ENCODE data around the gene GPR87.

GPR87 gene

DNA sequence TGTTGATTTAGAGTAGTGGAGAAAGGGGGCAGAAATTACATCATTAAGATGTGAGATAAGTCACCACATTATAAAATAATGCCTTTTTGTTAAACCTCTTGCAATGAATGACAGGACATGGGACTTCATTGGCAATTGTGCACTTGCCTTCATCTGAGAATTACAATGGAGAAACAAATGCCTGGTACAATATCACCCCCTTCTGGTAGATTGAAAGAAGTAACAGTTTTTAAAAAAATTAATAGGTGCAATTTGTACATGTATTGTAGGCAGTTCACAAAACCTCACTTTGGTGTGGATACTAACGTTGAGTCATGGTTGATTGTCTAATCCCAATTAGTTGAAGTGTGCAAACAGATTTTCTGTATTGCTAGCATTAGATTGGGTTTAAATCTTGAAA is 33.7 kb downstream of the GPR87 start:
- Mint-ChIP-seq H3K4me1 (peaks cover 29% of the 10 kb centered on the region), H3K4me3 (no peak overlapping the region), H3K36me3 (ENCODE audit: low read depth) (no peaks in the 10 kb centered on the region), H3K9me3 (no peaks in the 10 kb centered on the region), H3K27me3 (ENCODE audit: low read depth) (peaks cover 3% of the 10 kb centered on the region), H3K27ac (peak overlapping the region in 1 of 3 experiments; percentile 34)
- TF ChIP-seq CTCF (IDR thresholded peaks at IDR 0.05; ENCODE audit: unreplicated experiment in 3 of 3), result peak; percentile 69 to 79 (median 71)

DNA sequence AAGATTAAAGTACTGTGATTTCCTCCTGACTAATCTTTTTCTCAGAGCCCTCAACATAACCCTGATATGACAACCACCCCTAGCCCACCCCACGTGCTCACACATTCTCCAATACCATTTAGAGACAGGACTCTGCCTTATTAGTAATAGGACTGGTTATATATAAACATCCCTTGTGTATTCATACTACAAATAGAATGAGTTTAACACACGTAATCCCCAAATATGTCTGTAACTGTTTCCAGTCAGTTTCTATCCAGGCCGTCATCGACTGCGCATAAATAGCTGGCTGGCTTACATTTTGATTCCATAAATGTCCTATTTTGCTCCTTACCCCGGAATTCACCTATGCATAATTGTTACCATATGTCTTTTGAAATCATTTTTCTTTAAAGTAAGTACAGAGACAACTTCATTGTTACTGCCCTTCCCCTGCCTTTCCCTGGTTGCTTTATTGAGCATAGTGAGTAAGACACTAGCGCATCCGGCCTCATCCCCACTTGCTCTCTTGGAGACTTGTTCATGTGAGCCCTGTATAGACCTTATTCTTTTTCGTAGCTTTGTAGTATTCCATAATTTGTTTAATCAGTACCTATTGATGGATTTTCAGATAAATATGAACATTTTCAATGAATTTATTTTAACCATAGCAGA is 34.8 kb downstream of the GPR87 start:
- Mint-ChIP-seq H3K36me3 (ENCODE audit: low read depth) (no peaks in the 10 kb centered on the region), H3K27me3 (ENCODE audit: low read depth) (peaks cover 3% of the 10 kb centered on the region), H3K4me1 (peaks cover 29% of the 10 kb centered on the region), H3K9me3 (no peaks in the 10 kb centered on the region), H3K27ac (peak overlapping the region in 1 of 3 experiments; percentile 54), H3K4me3 (no peak overlapping the region)
- no peak for TF ChIP-seq CTCF (IDR thresholded peaks at IDR 0.05; ENCODE audit: unreplicated experiment in 3 of 3)

- Mint-ChIP-seq H3K4me1 (peaks cover 18% of the 10 kb centered on the region), H3K9me3 (no peaks in the 10 kb centered on the region), H3K36me3 (ENCODE audit: low read depth) (no peaks in the 10 kb centered on the region), H3K4me3 (no peak within 1 kb of the TSS), H3K27ac (no peak within 1 kb of the TSS), H3K27me3 (ENCODE audit: low read depth) (no peaks in the 10 kb centered on the region)
- no peak for TF ChIP-seq CTCF (IDR thresholded peaks at IDR 0.05; ENCODE audit: unreplicated experiment in 3 of 3)
Measured at GRCh38 chr3:151278230-151278629, 38.4 kb downstream of the GPR87 start, which contains the start of gene P2RY14. P2RY14 (minus strand) TSS chr3:151278542; CDS start chr3:151214316, 64,226 bp downstream.

DNA sequence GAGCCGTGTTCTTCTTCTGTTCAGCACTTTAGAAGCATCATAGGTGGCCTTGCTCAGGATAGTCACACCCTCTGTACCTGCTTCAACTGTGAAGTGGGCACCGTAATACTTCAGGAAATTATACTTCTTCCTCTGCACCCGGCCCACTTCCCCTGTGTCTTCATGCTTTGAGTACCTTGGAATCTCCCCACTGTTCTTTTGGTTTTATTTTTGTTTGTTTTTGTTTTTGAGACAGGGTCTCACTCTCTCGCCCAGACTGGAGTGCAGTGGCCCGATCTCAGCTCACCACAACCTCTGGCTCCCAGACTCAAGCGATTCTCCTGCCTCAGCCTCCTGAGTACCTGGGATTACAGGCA is 40.0 kb downstream of the GPR87 start:
- H3K4me1 Mint-ChIP-seq, result peaks cover 3% of the 10 kb centered on the region
- no peaks in the 10 kb centered on the region for H3K36me3 Mint-ChIP-seq (ENCODE audit: low read depth)
- H3K4me3 Mint-ChIP-seq, result no peak overlapping the region
- H3K9me3 Mint-ChIP-seq, result no peaks in the 10 kb centered on the region
- no peaks in the 10 kb centered on the region for H3K27me3 Mint-ChIP-seq (ENCODE audit: low read depth)
- H3K27ac Mint-ChIP-seq, result no peak overlapping the region
- no peak for TF ChIP-seq CTCF (IDR thresholded peaks at IDR 0.05; ENCODE audit: unreplicated experiment in 3 of 3)

GRCh38 chr3:151276038-151276686 is 40.5 kb downstream of the GPR87 start:
- no peak for TF ChIP-seq CTCF (IDR thresholded peaks at IDR 0.05; ENCODE audit: unreplicated experiment in 3 of 3)
- H3K4me3 Mint-ChIP-seq, result no peak overlapping the region
- no peaks in the 10 kb centered on the region for H3K36me3 Mint-ChIP-seq (ENCODE audit: low read depth)
- H3K27me3 Mint-ChIP-seq (ENCODE audit: low read depth), result no peaks in the 10 kb centered on the region
- H3K9me3 Mint-ChIP-seq, result no peaks in the 10 kb centered on the region
- H3K27ac Mint-ChIP-seq, result no peak overlapping the region
- no peaks in the 10 kb centered on the region for H3K4me1 Mint-ChIP-seq

GRCh38 chr3:151275091-151275490 is 41.5 kb downstream of the GPR87 start:
- Mint-ChIP-seq H3K9me3 (no peaks in the 10 kb centered on the region), H3K4me1 (no peaks in the 10 kb centered on the region), H3K27me3 (ENCODE audit: low read depth) (no peaks in the 10 kb centered on the region), H3K27ac (no peak overlapping the region), H3K36me3 (ENCODE audit: low read depth) (no peaks in the 10 kb centered on the region), H3K4me3 (no peak overlapping the region)
- no peak for TF ChIP-seq CTCF (IDR thresholded peaks at IDR 0.05; ENCODE audit: unreplicated experiment in 3 of 3)

All from nephron (organoid).